Frontal cortex (tissue), 1 donor: ENCODE measurements around the gene MLST8. TPM values are rescaled to one million over a fixed set of nuclear protein-coding genes. Genes with fewer than 3 reads are reported as not detected.

Experiments used
- total RNA-seq: library from RNA; depleted of rRNA; stranded (reverse); fragments of >200 nt; gene quantifications from one replicate; pipeline ENCODE4 v1.2.3, GENCODE V29; 2014

MLST8 gene
- total RNA-seq, 1 donor from 2014 or later, result 6.9 TPM

Other genes with a start within 250 kb of the MLST8 start
- gene NDUFB10, start 245.9 kb upstream of the MLST8 start, total RNA-seq, result 76.6 TPM
- gene RPS2, start 240.6 kb upstream of the MLST8 start, total RNA-seq, result 1,930 TPM
- gene RNF151, start 238.6 kb upstream of the MLST8 start, total RNA-seq, result not detected
- gene TBL3, start 233.4 kb upstream of the MLST8 start, total RNA-seq, result 11.0 TPM
- 1.2 TPM for gene NOXO1, start 224.0 kb upstream of the MLST8 start, total RNA-seq
- gene GFER, start 221.3 kb upstream of the MLST8 start, total RNA-seq, result 12.6 TPM
- gene SYNGR3, start 215.5 kb upstream of the MLST8 start, total RNA-seq, result 71.3 TPM
- 5.7 TPM for gene ZNF598, start 195.6 kb upstream of the MLST8 start, total RNA-seq
- gene NPW, start 185.7 kb upstream of the MLST8 start, total RNA-seq, result not detected
- 13.5 TPM for gene NHERF2, start 178.6 kb upstream of the MLST8 start, total RNA-seq
- gene NTHL1, start 157.6 kb upstream of the MLST8 start, total RNA-seq, result 33.4 TPM
- gene TSC2, start 157.5 kb upstream of the MLST8 start, total RNA-seq, result 39.5 TPM
- 58.3 TPM for gene PKD1, start 69.6 kb upstream of the MLST8 start, total RNA-seq
- gene RAB26, start 56.8 kb upstream of the MLST8 start, total RNA-seq, result 4.1 TPM
- 25.7 TPM for gene TRAF7, start 49.7 kb upstream of the MLST8 start, total RNA-seq
- gene CASKIN1, start 8.8 kb upstream of the MLST8 start, total RNA-seq, result 15.9 TPM
- 4.5 TPM for gene BRICD5, start 5.4 kb downstream of the MLST8 start, total RNA-seq
- 10.2 TPM for gene PGP, start 9.4 kb downstream of the MLST8 start, total RNA-seq
- gene E4F1, start 18.1 kb downstream of the MLST8 start, total RNA-seq, result 27.3 TPM
- gene DNASE1L2, start 31.0 kb downstream of the MLST8 start, total RNA-seq, result 2.4 TPM
- gene ECI1, start 46.1 kb downstream of the MLST8 start, total RNA-seq, result 10.2 TPM
- 81.1 TPM for gene RNPS1, start 62.7 kb downstream of the MLST8 start, total RNA-seq
- gene ABCA3, start 135.3 kb downstream of the MLST8 start, total RNA-seq, result 36.3 TPM
- 12.6 TPM for gene CCNF, start 224.0 kb downstream of the MLST8 start, total RNA-seq